Ovary (tissue), 3 donors: Measurements from ENCODE around the gene RFC2.

Experiments
- CTCF ChIP-seq, 3 donors: fragments of 450-650 bp in 2 of 3; fragments of 200-600 bp in 1 of 3; IDR thresholded peaks; one replicate each; pipeline versions ENCODE4 v1.5.1 to v1.8.0; 2016 to 2022; ENCODE audit warnings: antibody characterized with exemption in 3 of 3, mild to moderate bottlenecking in 1 of 3
- EP300 ChIP-seq: sonication (generic); formaldehyde crosslinking; IDR thresholded peaks from one replicate; pipeline ENCODE4 v1.6.1; 2017; ENCODE audit warnings: antibody characterized with exemption
- POLR2A ChIP-seq: fragments of 450-650 bp; IDR thresholded peaks from one replicate; pipeline ENCODE4 v1.6.1; 2017; ENCODE audit warnings: antibody characterized with exemption, mild to moderate bottlenecking, moderate library complexity
- donor health status: DM: no; HTN: no; CAD: no.

DNA sequence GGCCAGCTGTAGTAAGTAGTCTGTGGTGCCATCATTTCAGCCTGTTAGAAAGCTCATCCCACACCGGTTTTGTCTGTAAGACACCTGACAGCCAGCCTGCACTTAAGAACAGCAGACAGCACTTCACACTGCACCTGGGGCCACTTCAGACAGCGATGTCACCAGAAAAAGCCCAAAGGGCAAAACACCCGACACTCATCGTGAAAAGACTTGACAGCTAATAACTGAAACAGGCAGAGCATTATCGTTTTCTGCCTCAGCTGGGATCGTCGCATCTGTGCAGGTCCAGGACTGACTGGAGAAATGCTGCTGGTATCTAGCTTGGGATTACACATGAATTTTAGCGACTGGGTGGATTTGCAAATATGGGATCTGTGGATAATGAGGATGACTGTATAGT, 61.1 kb downstream of the RFC2 start:
- TF ChIP-seq CTCF (IDR thresholded peaks at IDR 0.05) (no peak), POLR2A (no peak), EP300 (no peak)
